HK-2 (cell line): ENCODE results near the gene TWSG1.
"Not testable (repeated sequence)": the region's sequence is repeated elsewhere in the genome, so short reads cannot be mapped to it uniquely, and the experiment has no call there.

ENCODE experiments used
- DNase-seq: peaks from one replicate; pipeline ENCODE4 v3.0.0-alpha.2; 2018; ENCODE audit not compliant: unreplicated experiment

The TWSG1 gene

DNA sequence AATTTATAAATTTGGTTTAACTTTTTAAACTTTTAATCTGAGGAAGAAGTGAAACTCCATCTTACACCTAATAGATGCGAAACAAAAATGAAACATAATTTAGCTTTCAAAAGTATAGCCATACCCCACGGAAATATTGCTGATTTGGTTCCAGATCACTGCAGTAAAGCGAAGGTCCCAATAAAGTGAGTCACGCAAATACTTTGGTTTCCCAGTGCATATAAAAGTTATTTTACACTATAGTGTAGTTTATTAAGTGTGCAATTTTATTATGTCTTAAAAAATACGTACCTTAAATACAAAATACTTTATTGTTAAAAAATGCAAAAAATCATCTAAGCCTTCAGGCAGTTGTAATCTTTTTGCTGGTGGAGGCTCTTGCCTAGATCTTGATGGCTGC lies 55.1 kb downstream of the TWSG1 start:
- no peak for DNase-seq

DNA sequence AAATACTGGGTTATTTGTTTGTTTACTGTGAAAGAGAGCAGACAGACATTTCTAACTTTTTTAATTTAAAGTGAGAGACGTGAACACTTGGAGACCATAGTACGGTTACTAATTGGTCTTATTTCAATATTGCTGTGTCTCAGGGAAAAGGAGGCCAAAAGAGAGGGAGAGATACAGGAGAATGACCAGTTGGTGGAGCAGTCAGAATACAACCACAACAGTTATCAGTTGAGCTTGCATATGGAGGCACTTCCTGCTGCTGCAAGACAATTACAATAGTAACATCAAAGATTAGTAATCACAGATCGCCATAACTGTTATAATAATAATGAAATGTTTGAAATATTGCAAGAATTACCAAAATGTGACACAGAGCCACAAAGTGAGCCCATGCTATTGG lies 58.2 kb downstream of the TWSG1 start:
- DNase-seq: no peak

- DNase-seq: no peak
Measured at GRCh38 chr18:9394046-9394445, 59.5 kb downstream of the TWSG1 start.

DNA sequence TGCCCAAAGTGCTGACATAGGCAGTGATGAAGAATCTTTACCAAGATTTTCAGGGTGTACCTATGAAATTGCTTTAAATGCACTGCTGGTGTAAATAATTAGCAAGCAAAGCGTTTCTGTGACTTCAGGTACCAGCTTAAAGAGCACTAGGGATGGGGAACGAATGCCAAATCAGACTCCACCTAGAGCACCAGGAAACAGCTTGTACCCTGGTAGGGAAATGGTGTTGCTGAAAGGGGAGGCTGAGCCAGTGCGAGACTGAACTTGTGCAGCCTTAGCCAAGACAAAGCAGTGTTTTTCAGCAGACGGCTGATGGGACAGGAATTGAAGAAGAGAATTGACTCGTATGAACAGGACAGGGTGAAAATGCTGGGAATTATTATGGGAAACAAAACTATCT lies 65.6 kb downstream of the TWSG1 start:
- DNase-seq: no peak

DNA sequence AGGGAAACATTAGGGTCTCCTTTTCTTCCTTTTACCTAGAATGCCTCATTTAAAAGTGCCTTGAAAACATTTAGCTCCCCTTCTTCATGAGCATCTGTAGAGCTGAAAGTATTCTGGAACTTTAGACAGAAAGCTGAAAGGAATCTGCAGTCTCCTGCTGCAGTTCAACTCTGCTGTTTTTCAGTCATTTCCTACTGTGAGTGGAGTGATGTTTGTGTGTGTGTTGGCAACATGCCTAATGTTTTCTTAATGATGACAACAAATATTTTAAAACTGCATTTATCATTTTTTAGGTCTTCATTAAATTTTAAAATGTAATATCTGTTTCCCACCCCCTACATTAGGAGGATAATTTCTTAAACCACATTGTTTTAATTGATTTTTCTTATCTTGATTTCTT lies 66.6 kb downstream of the TWSG1 start:
- DNase-seq: no peak

DNA sequence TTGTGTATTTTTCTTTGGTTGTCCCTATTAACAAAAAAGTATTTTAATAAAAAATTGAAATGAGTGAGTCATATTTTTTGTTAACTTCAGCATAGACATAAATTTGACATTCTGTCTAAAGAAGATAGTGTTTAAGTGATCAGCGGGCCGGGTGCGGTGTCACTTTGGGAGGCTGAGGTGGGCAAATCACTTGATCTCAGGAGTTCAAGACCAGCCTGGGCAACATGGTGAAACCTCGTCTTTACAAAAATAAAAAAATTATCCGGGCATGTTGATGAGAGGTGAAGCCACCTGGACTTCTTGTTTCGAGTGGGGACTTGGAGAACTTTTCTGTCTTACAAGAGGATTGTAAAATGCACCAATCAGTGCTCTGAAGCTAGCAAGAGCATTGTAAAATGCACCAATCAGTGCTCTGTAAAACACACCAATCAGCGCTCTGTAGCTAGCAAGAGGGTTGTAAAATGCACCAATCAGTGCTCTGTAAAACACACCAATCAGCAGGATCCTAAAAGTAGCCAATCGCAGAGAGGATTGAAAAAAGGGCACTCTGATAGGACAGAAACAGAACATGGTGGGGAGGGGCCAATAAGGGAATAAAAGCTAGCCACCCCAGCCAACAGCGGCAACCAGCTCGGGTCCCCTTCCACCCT lies 67.9 kb downstream of the TWSG1 start:
- DNase-seq: not testable (repeated sequence)

GRCh38 chr18:9403795-9404564 lies 69.4 kb downstream of the TWSG1 start:
- no peak for DNase-seq

- no peak for DNase-seq
Measured at GRCh38 chr18:9404565-9405060, 70.0 kb downstream of the TWSG1 start.

GRCh38 chr18:9405130-9405529 lies 70.6 kb downstream of the TWSG1 start:
- DNase-seq: no peak

GRCh38 chr18:9405977-9406376 lies 71.4 kb downstream of the TWSG1 start:
- DNase-seq: no peak

GRCh38 chr18:9410515-9410914 lies 75.9 kb downstream of the TWSG1 start:
- no peak for DNase-seq

DNA sequence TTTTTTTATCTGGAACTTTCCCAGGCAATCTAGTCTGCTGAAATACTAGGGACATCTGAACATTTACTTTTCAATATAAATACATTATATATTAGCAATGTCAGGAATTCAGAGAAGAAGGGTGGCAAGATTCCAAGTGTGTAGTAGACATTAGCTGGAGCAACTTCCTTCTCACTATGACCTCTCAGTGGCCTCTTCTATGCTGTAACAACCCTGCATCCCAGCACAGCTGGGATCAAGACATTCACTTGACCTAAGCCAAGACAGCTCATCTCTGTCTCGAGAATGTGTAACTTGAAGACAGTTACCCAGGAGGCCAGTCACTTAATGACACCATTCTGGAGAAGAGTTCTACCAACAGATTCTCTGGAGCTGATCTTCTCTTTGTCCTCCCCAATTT lies 79.0 kb downstream of the TWSG1 start:
- DNase-seq: peak; percentile 41

- no peak for DNase-seq
Measured at GRCh38 chr18:9416563-9417072, 82.0 kb downstream of the TWSG1 start.

DNA sequence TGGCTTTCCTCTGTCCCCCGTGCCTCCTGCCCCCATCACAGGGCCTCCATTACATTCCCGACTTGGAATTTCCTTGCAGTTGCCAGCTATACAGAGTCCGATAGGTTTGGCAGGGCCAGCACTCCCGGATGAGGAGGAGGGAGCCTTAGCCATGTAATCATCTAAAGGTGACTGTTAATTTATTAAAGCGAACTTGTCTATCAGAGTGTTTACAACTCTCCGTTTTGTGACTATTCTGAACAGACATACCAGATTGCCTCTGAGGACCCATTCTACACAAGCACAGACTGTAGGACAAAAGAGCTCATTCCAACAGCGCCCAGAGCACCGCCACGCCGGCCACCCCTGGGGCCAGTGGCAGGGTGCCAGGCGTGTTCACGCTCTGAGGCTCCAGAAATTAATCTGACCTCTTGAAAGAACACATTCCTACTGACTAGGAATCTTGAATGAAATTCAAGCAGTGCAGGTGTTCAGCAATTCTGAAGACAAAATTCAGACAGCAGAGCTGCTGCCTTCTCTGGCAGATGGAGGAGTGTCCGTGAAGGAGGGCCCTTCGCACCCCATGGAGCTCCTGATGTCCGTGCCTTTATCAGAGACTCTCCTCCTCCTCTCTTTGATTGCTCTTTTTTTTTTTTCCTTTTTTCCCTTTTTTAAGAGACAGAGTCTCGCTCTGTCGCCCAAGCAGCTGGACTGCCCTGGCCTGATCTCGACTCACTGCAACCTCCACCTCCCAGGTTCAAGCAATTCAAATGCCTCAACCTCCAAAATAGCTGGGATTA lies 82.7 kb downstream of the TWSG1 start:
- DNase-seq: peak; percentile 72

- DNase-seq: no peak
Measured at GRCh38 chr18:9418047-9418690, 83.6 kb downstream of the TWSG1 start.

GRCh38 chr18:9419956-9420631 lies 85.5 kb downstream of the TWSG1 start:
- DNase-seq: no peak

- no peak for DNase-seq
Measured at GRCh38 chr18:9421096-9421900, 86.7 kb downstream of the TWSG1 start.

GRCh38 chr18:9421901-9422327 lies 87.3 kb downstream of the TWSG1 start:
- no peak for DNase-seq

DNA sequence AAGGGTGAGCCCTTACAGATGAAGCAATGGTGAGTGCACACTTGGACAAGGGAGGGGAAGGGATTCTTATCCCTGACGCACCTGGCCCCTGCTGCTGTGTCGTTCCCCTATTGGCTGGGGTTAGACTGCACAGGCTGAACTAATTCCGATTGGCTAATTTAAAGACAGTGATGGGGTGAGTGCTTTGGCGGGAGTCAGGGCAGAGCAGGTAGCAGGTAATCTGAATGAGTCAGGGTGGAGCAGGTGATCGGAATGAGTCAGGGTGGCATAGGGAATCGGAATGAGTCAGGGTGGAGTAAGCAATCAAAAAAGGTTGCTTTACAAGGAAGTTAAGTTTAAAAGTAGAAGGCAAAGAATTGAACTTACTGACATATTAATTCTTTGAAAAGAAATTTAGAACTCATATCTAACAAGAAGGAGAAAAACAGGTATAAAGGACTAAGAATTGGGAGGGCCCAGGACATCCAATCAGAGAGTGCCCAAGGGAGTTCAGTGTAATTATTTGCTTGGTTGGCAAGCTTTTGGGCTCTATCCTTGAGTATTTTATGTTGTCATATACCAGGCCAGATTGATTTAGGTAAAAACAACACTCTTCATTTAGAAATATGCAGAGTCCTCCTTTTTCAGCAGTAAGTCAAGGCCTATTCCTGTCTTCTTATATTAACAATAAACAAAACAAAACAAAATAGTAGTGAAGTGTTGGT lies 88.4 kb downstream of the TWSG1 start:
- no peak for DNase-seq

- DNase-seq: not testable (repeated sequence)
Measured at GRCh38 chr18:9423648-9424047, 89.1 kb downstream of the TWSG1 start.
